NCI-H2171 treated with DMSO at 0.1 percent for 48 hours (cell line): ENCODE data around the gene TMEM255B.
"Not testable (repeated sequence)": the region's sequence is repeated elsewhere in the genome, so short reads cannot be mapped to it uniquely, and the experiment has no call there.

ENCODE experiments used
- DNase-seq: peaks from one replicate; lab custom pipeline; 2025; lab: John Stamatoyannopoulos, UW

TMEM255B gene

DNA sequence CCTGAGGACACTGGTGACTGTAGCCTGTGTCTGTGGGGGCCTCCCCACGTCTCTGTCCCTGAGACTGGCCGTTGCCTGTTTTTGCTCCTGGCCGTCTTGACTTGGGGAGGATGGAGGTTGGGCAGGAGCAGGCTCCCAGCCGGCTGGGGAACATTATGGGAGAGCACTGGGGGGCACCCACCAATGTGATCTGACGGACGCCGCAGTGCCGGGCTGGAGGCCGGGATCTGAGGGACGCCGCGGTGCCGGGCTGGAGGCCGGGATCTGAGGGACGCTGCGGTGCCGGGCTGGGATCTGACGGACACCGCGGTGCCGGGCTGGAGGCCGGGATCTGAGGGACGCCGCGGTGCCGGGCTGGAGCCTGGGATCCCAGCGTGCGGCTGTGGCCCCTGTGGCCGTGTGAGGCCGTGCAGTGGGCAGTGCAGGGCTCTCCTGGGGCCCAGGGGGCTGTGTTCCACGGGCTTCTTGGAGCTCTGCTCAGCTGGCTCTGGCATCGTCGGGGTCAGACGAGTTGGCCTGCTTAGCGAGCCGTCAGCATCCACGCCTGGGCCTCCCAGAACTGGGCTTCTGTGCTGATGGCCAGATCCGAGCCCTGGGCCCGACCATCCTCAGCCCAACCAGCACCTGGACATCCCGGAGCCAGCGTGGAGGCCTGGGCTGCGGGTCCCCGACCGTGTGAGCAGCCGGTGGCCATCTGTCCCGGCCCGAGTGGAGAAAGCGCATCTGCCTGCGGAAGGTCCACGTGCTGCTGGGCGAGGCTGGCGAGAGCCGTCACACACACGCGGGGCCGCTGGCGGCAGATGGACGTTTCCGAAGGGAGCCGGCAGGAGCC, 59.0 kb downstream of the TMEM255B start:
- DNase-seq = no peak

DNA sequence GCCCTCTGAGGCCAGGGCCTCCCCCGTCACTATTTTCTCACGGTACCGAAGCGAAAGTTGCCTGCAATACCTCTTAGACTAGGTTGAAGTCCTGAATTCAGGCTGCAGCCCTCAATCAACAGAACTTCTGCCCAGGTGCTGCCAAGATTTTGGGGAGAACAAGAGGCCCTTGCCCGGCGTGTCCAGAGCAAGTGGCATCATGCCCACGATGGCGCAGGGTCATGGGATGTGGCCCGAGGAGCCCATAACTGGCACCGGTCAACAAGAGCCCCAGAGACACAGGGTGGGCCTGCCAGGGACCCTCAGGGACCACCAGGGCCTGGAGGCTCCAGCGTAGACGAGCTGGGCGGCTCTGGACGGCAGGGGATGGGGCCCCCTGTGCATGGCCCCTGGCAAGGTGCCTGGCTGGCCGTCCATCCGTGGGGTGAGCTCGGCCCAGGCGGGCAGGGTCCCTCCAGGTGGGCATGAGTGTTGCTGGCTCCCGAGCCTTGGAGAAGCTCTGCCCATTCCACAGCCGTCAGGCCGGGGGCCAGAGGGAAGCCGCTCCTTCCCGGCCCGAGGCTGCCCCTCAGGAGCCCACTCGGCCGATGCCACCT, 59.8 kb downstream of the TMEM255B start:
- no peak for DNase-seq

DNA sequence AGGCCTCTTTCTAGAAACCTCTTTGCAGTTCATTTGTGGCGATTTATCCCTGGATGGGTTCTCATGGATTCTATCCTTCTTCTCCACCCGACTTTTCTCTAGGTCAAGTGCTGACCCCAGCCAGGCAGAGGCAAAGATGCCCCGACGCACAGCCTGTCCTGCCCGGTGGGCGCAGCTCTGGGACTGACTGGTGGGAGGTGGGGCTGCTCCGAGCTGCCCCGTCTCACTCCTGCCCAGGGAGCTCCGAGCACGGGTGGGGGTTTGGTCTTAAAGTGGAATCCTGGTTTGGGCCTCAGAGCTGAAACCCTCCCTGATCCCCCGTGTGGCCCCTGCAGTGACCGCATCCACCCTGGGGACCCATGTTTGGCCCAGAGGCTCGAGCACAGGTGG, 60.3 kb downstream of the TMEM255B start:
- no peak for DNase-seq

DNA sequence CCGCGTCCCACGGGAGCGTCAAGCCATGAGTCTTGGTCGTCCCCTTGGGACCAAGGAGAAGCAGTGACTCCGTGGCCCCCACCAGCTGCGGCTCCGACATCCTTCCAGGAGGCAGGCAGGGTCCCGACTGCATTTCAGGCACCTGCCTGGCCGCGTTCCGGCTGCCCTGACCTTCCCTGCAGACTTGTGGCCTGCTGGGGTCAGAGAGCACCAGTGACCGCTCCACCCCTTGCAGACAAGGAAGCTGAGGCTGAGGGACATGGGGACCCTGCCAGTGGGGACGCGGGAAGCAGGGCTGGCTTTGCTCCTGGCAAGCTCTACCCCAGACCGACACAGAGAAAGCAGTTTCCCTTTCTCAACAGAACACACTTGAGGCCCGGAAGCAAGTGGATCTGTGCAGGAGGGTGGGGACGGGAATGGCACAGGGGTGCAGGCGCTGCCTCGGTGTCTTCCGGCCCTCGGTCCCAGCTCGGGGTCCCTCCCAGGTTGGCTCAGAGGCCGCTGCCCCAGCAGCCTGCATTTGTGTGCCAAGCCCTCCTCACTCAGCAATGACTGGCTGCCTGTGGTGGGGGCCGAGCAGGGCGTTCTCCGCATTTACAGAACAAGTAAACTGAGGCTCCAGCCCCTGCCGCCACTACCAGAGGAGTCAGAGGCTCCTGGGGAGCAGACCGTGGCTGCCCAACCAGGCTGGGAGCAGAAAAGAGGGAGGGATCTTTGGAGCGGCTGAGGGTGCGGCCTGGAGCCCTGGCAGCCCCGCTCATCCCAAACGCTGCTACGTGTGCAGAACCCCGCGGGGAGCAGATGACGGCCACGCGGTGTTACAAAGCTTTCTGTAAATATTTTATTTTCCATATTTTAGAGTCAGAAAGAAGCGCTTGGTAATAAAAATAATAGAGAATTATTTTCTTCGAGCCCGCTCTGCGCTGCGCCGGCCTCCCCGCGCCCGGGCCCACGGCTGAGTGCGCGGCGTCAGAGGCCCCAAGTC, 61.0 kb downstream of the TMEM255B start:
- no peak for DNase-seq

DNA sequence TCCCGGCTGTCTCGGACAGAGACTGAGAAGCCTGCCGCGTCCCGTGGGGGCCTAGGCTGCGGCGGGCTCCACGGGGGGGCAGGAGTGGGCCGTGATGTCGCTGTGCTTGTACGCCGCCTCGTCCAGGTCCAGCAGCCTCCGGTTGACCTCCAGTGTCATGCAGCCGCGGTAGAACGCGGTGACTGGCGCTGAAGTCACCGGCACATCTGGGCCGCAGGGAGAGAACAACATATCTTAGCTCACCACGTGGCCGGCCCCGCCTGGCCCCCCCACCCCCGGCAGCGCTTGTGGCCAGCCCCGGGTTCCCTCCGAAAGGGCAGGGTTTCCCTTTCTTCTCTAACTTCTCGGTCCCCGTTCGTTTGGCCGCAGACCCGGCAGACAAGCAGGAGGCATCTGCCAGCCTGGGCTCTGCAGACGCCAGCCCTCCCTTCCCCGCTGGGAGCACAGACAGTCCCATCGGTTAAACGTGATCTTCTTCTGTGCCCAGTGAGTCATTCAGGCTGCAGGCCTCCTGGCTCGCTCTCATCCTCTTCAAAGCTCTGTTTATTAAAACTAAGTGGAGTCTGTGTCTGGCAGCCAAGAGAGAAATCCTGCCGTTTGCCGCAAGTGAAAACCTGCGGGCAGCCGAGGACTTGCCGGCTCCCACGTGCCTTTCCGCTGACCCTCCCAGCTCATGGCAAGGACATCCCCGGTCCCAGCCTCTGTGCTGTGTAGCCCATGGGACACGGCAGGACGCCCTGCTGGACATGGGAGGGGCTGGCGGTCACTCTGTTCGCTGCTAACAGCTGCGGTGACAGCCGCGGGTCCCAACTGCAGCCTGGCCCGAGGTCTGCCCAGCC, 62.0 kb downstream of the TMEM255B start:
- DNase-seq = peak; percentile 88

DNA sequence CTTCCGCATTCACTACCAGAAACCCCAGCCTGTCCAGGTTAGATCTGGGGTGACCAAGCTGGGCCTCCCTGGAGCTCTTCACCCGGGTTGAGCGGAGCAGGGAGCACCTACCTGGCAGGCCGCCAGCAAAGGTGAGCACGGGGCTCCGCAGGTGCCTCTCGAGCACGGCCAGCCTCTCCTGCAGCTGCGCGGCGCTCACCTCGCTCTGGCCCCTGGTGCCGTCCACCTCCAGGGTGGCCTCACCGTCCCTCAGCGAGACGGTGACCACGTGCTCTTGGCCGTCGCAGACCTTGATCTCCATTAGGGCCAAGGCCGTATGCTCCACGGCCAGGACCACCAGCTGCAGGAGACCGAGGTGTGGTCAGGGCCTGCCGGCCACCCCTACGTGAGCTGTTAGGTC, 62.8 kb downstream of the TMEM255B start:
- DNase-seq = no peak

DNA sequence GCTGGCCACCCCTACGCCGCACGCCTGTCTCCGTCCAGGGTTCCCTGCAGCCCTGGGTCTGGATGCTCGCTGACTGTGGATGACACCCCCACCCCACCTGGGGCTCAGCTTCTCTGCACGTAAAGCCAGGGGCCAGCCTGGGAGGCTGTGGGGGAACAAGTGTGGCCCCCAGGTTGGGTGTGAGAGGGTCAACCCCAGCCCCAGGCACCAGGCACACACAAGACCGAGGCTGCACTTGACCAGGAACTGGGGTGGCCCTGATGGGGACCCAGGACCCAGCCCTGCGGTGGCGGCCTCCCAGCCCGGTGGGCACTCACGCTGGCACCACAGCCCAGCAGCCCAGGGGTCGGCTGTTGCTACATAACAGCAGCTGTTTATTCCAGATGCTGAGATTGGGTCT, 63.2 kb downstream of the TMEM255B start:
- no peak for DNase-seq

DNA sequence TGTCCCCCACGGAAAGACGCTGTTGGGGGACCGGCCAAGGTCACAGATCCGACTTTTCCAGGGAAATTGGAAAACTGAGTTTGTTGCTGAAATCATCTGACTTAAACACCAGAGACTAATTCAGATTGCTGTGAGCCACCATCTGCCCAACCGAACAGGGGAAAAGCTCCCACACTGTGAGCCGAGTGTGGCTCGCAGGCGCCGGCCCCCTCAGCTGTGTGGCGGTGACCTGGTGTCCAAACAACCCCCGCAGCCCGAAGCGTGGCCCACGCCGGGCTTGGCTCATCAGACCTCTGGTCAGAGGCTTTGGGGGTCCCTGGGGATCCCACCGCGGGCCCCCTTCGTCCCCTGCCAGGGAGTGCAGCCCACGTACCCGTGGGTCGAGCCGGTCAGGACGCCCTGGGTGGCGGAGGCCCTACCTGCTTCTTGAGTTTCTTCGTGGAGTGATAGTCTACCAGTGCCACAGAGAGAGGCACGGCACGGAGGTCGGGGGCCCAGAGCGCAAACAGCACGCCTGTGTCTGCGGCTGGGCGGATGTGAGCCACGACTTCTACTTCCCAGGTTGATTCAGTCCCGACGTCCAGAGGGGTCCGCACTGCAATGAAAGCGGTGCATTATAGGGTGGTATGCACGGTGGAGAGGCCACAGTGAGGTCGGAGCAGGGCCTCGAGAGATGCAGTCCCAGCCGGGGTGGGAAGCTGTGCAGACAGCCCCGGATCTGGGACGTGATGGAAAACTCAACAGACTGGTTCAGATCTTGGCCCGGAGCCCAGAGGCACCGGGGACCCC, 64.1 kb downstream of the TMEM255B start:
- no peak for DNase-seq

DNA sequence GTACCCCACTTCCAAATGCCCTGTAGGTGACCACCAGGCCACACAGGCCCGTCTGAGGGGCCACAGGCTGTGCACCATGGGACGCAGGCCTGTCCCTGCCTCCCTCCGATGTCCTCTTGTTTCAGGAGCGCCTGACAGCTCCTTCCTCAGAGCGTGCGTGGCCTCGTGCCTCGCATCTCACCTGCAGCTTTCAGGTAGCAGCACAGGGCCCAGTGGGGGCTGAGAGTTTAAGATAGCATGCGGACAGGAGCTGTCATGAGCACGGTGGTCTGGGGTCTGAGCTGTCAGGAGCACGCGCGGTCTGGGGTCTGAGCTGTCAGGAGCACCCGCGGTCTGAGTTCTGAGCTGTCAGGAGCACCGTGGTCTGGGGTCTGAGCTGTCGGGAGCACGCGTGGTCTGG, 64.7 kb downstream of the TMEM255B start:
- DNase-seq = no peak

DNA sequence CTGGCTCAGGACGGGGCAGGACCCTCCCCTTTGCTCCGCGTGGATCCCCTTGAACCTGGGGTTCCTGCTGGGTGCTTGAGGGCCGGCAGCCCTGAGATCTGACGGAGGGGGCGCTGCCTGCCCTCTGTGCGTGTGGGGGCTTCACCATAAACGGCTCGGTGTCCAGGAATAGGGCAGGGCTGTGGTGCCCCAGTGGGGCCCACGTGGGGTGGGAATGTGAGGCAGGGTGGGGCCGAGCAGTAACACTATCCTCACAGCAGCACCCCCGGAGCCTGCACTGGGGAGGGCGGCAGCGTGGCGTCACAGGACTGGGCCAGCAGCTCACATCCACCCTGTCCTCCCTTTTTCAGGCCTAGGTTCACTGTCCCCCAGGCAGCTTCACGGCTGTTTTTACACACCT, 66.8 kb downstream of the TMEM255B start:
- no peak for DNase-seq

DNA sequence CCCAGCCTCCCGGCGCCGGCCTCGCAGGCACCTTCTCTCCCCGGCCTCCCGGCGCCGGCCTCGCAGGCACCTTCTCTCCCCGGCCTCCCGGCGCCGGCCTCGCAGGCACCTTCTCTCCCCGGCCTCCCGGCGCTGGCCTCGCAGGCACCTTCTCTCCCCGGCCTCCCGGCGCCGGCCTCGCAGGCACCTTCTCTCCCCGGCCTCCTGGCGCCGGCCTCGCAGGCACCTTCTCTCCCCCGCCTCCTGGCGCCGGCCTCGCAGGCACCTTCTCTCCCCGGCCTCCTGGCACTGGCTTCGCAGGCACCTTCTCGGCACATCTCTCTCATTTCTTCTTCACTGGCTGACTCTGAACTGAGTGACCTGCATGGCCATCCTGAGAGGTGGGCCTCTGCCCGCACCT, 67.4 kb downstream of the TMEM255B start:
- DNase-seq = not testable (repeated sequence)

DNA sequence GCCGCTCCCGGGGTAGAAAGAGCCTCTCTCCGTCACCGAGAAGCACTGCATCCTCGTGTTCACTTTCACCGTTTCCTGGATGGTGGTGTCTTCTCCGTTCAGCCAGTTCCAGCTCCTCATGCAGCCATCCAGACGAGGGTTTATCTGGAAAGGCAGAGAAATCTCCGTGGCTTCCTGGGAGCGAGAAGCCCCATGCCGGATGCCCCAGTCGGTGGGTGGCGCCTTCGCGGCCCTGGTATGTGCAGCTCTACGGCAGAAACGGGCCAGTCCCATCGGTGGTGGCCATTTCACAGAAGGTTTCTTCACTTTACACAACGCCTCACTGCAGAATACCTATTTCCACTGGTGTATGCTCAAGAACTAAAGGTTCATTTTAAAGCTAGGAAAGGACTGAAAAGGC, 68.0 kb downstream of the TMEM255B start:
- no peak for DNase-seq

DNA sequence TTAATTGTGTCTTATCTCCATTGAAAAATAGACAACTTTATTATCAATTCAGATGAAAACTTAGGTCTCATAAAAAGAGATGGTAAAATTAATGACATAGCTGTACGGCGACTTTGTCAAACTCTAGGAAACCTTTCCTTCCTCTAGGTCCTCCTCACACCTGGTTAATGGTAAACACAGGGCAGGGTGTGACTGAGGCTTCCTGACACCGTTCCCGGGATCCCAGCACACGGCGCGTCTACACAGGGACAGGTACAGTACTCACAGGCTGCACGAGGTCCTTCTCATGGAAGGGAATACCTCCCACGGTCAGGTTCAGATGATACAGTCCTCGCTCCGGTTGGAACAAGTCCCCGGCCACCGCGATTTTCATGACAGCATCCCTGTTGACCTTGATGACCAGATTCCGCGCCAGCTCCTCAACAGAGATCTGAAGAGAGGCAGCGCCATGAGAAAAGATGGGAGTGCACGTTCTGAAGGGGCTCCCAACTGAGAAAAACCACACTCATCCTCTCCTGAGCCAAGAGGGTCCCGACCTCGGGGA, 69.3 kb downstream of the TMEM255B start:
- no peak for DNase-seq

DNA sequence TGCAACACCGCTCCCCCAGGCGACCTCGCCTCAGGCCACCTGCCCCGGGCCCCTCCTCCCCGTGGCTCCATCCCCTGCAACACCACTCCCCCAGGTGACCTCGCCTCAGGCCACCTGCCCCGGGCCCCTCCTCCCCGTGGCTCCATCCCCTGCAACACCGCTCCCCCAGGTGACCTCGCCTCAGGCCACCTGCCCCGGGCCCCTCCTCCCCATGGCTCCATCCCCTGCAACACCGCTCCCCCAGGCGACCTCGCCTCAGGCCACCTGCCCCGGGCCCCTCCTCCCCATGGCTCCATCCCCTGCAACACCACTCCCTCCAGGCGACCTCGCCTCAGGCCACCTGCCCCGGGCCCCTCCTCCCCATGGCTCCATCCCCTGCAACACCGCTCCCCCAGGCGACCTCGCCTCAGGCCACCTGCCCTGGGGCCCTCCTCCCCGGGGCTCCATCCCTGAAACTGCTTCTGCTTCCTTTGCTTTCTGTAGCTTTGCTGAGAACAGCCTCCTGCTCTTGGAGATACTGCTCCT, 71.5 kb downstream of the TMEM255B start:
- DNase-seq = not testable (repeated sequence)

DNA sequence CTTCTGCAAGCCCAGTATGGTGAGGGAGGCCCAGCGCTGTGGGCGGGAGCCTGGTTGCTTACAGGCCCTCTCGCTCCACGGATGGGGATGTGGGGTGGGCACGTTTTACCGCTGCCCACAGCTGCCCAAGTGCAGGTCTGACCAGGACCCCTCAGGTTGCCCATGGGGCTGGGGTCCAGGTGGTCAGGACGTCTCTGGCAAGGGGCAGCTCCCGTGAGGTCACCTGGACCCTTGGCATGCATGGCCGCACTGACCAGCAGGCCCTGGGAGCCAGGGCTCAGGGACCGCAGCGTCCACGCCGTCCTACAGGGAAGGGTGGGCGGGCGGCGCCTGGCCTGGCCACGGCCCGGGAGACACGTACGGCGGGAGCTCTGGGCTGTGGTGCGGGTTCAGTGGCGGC, 72.0 kb downstream of the TMEM255B start:
- no peak for DNase-seq

DNA sequence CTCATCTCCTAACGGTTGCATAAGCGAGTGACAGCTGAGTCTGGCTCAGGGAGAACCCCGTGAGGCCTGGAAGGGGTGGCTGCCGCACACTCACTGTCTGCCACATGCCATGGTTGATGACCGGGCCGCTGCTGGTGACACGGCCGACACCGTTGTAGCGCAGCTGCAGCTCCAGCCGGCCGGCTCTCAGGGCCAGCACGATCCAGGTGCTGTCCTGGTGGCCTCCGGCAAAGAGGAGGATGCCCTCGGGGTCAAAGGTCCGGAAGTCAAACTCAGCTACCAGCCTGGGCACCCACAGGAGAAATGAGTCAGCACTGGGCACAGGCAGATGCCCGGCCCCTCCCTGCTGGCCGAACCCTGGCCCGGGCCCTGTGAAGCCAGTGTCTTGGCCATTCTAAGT, 73.2 kb downstream of the TMEM255B start:
- DNase-seq = no peak

DNA sequence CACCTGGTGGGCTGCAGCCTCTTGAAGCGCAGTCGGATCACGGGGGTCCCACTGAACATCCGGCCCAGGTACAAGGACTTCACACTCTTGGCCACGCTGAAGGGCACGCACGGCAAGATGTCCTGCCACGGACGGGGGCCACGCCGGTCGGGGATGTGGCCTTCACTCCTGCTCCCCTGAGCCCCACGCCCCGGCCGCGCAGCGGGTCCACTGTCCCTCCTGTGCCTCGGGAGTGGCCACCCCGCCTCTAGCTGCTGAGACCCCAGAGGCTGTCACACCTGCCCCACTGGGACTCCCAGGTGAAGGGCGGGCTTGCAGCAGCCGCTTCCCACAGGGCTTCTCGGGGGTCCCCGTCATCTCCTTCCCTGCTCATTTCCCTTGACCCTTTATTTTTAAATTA, 73.6 kb downstream of the TMEM255B start:
- DNase-seq = no peak

DNA sequence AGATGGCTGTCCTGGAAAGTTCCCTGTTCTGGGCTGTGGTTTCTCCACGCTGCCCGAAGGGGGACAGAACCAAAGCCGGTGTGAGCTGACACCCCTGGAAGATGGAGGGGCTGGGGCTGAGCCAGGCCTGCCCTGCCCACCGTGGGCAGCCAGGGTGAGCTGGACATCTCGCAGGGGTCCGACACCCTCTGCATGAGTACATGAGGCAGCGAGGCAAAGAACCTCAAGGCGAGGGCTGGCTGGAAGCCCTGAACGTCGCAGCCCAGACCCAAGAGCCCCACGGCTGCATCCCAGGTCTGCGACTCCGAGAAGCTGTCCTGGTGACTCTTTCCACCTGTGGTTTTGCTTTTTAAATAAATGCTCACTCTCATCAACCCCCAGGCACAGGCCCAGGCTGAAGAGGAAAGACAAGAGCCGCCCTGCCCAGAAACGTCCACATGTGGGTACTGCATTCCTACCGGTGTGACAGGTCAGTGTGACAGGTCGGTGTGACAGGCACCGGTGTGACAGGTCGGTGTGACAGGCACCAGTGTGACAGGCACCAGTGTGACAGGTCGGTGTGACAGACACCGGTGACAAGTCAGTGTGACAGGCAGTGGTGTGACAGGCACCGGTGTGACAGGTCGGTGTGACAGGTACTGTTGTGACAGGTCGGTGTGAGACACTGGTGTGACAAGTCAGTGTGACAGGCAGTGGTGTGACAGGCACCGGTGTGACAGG, 74.2 kb downstream of the TMEM255B start:
- DNase-seq = no peak

DNA sequence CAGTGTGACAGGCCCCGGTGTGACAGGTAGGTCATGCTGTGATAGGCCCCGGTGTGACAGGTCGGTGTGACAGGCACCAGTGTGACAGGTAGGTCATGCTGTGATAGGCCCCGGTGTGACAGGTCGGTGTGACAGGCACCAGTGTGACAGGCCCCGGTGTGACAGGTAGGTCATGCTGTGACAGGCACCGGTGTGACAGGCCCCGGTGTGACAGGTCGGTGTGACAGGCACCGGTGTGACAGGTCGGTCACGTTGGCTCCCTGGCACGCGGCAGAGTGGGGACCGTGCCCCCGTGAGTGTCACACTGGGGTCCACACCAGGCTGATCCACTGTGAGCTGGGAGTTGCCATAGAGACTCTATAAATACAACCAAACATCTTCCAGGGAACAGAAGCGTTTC, 75.0 kb downstream of the TMEM255B start:
- not testable (repeated sequence) for DNase-seq
